HG03108 (cell line): ENCODE measurements around the gene LIME1.
"Not testable (repeated sequence)": the region's sequence is repeated elsewhere in the genome, so short reads cannot be mapped to it uniquely, and the experiment has no call there.

Source experiments
- ATAC-seq: cut with Tn5 transposase; IDR thresholded peaks from one replicate; pipeline ENCODE4 v1.9.1; 2021; ENCODE audit warnings: moderate library complexity; ENCODE audit not compliant: unreplicated experiment

The LIME1 gene

GRCh38 chr20:63771046-63771707, 34.7 kb downstream of the LIME1 start:
- ATAC-seq, result no peak

- ATAC-seq, result no peak
Measured at GRCh38 chr20:63772781-63773518, 36.5 kb downstream of the LIME1 start.

- ATAC-seq, result no peak
Measured at GRCh38 chr20:63773571-63774241, 37.2 kb downstream of the LIME1 start.

GRCh38 chr20:63774306-63774705, 37.8 kb downstream of the LIME1 start:
- no peak for ATAC-seq

- ATAC-seq, result no peak
Measured at GRCh38 chr20:63775096-63775978, 38.9 kb downstream of the LIME1 start.

GRCh38 chr20:63776875-63777274, 40.4 kb downstream of the LIME1 start:
- not testable (repeated sequence) for ATAC-seq

GRCh38 chr20:63777614-63778013, 41.1 kb downstream of the LIME1 start:
- no peak for ATAC-seq

- ATAC-seq, result no peak
Measured at GRCh38 chr20:63778034-63778752, 41.7 kb downstream of the LIME1 start.

- ATAC-seq, result no peak
Measured at GRCh38 chr20:63778857-63779256, 42.4 kb downstream of the LIME1 start.

GRCh38 chr20:63781181-63781580, 44.7 kb downstream of the LIME1 start:
- ATAC-seq, result no peak

- no peak for ATAC-seq
Measured at GRCh38 chr20:63782051-63782471, 45.6 kb downstream of the LIME1 start.

GRCh38 chr20:63782521-63782971, 46.1 kb downstream of the LIME1 start:
- no peak for ATAC-seq

- no peak for ATAC-seq
Measured at GRCh38 chr20:63783970-63784369, 47.5 kb downstream of the LIME1 start.

- no peak for ATAC-seq
Measured at GRCh38 chr20:63785691-63786131, 49.2 kb downstream of the LIME1 start.

- ATAC-seq, result no peak
Measured at GRCh38 chr20:63787302-63787701, 50.8 kb downstream of the LIME1 start.

GRCh38 chr20:63787749-63788148, 51.3 kb downstream of the LIME1 start:
- ATAC-seq, result no peak
